GM21381 (cell line): ENCODE results near the gene GNS.

Experiments used
- ATAC-seq: cut with Tn5 transposase; IDR thresholded peaks from one replicate; pipeline ENCODE4 v1.9.1; 2021; ENCODE audit warnings: mild to moderate bottlenecking, moderate library complexity; ENCODE audit not compliant: unreplicated experiment

Gene GNS

DNA sequence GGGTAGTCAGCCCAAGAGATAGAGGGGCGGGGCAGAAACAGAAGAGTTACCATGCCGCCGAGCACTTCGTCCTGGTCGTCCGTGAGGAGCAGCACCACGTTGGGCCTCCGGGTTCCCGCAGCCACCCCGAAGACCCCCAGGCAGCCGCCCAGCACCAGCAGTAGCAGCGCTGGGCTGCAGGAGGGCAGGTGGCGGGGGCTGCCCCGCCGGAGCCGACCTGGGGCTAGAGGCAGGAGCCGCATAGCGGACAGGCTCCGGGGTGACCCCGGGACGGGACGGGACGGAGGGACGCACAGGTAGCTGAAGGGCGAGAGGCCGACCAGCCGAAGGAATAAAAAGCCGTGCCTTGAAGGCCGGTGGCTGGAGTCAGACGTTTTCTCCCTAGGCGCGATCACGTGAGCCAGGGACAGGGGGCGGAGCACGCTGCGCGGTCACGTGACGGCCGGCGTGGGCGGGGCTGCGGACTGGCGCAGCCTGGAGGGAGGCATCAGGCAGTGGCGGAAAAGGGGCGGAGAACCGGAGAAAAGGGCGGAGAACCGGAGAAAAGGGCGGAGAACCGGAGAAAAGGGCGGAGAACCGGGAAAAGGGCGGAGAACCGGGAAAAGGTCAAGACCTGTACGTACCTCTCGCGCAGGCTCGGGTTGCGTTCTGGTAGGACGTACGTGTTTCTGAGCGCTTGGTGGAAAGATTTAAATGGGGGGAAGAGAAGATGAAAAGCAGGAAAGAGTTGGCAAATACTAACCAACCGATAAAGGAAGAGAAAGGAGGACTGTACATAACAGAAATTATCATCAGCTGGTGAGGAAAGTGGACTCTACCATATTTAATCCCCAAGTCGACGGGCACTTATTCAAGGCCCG, at the start of gene GNS:
Gene GNS, minus strand, starts transcription at position 372 of the 860 bp plus-strand sequence. Its CDS starts 130 bp downstream, at position 242.
- ATAC-seq, result peak; percentile 74

DNA sequence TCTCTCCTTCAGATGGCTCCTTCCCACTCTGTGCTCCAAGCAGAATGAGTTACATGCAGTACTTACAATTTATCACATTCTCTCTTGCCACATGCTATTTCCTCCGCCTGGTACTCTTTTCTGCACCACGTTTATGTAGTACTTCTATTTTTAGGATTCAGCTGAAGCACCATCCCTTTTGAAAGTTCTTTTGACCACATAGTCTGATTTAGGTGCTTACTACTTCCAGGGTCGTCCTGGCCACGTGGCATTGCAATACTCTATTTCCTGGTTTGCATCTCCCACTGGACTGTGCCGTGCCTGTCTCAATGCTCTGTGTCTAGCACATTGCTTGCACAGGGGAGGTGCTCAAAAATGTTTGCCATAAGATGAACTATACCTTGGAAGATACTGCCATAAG, 48.9 kb upstream of the GNS start:
- ATAC-seq, result no peak

DNA sequence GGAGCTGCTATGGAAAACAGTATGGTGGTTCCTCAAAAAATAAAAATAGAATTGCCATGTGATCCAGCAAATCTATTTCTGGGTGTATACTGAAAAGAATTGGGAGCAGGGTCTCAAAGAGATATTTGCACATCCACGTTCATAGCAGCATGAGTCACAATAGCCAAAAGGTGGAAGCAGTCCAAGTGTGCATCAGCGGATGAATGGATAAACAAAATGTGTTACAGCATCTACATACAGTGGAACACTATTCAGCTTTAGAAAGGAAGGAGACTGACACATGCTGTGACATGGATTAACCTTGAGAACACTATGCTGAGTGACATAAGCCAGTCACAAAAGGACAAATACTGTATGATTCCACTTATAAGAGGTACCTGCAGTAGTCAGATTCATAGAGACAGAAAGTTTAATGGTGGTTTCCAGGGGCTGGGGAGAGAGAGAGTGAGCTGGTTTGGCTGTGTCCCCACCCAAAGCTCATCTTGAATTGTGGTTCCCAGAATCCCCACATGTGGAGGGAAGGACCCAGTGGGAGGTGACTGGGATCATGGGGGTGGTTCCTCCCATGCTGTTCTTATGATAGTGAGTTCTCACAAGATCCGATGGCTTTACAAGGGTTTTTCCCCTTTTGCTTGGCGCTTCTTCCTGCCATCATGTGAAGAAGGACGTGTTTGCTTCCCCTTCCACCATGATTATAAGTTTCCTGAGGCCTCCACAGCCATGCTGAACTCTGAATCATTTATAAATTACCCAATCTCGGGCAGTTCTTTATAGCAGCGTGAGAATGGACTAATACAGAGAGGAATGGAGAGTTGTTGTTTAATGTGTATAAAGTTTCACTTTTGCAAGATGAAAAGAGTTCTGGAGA, 47.6 kb upstream of the GNS start:
- ATAC-seq, result no peak

DNA sequence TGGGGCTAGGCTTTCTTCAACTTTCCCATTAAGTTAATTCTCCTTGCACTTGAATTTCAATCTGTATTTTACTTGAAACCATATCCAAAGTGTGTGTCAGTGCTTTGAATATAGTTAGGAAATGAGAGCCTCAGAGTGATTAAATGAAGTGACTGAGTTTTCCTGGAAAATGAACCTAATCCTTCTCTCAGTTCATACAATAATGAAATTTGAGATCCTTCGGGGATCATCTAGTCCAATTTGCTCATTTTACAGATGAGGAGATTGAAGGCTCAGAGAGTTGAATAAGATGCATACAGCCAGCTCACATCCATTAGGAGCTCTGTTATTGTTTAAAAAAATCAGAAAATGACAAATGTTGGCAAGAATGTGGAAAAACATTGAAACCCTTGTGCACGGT, 47.0 kb upstream of the GNS start:
- no peak for ATAC-seq

DNA sequence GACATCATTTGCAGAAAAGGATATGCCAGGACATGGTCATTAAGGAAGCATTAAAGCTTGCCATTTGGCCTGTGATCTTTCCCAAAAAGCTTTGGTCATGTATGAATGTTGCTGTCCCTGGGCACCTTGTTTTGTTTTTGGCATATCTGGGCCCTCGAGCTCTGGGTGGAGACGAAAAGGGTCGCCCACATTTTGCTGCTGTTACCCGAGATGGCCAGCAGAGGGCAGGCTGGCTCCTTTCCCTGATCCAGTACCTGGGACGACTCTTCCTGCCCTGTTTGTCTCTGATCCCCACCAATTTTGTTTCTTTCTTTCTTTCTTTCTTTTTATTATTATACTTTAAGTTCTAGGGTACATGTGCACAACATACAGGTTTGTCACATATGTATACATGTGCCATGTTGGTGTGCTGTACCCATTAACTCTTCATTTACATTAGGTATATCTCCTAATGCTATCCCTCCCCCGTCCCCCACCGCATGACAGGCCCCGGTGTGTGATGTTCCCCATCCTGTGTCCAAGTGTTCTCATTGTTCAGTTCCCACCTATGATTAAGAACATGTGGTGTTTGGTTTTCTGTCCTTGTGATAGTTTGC, 43.1 kb upstream of the GNS start:
- ATAC-seq, result peak; percentile 67

DNA sequence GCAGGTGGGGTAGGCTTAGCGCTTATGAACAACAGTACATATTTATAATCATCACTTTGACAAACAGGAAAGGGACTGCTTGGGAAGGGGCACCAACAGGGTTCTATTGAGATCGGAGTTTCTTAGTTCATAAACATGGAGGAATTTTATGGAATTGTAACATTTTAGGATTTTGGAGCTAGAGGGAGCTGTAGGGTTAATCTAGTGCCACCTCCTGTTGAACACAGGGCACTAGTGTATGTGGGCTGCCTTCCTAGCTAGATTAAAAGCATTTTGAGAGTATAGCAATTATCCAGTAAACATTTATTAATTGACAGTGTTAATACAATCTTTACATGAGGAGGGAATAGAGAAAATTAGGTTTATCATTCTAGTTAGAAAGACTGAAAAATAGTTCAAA, 42.2 kb upstream of the GNS start:
- ATAC-seq, result no peak

DNA sequence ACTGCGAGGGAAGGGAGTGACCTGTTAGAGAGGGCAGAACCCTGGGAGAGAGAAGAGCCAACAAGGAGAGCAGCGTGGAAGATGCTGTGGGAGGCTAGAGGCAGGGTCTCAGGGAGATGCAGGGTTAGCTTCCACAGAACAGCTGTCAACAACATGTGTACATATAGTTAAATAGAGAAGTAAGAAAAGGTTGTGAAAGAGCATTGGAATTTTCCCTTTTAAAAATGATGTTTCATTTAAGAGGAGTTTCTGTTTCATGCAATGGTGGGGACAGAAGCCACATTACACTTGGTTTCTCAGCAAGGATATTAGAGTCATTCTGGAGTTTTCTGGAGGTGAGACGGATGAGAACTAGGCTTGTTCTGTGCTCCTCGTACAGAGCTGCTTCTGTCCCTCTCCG, 41.4 kb upstream of the GNS start:
- ATAC-seq, result no peak

DNA sequence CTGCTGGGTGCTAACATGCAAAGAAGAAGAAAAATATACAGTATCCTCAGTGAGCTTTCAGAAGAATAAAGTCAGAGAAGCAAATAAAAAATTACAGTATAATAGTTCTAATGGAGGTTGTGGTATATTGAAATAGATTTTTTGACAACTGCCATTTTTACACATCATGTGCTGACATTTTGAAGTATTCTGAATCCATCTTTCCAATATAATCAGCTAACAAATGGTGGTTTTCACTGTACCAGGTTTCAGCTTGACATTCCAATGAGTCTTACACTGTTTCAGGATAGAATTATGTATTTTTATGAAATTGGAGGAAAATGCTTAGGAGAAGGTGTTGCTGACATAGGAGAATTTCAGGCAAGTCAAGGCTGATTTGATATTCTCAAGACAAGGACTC, 39.0 kb upstream of the GNS start:
- no peak for ATAC-seq

DNA sequence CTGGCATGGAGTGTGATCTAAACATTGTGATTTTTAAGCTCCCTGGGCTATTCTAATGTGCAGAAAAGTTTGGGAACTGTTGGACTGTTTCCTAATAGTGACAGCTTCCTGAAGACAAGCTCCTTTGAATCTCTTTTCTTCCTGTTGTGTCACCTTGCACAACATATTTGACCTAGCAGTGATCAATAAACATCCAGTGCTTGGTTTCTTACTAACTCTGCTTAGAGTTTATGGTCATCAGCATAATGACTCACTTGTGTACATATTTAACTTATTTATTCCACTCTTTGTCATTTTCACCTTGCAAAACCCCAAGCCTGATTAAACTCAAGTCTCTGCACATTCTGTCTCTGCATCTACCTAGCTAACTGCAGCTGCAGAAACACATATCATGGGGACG, 38.0 kb upstream of the GNS start:
- no peak for ATAC-seq

DNA sequence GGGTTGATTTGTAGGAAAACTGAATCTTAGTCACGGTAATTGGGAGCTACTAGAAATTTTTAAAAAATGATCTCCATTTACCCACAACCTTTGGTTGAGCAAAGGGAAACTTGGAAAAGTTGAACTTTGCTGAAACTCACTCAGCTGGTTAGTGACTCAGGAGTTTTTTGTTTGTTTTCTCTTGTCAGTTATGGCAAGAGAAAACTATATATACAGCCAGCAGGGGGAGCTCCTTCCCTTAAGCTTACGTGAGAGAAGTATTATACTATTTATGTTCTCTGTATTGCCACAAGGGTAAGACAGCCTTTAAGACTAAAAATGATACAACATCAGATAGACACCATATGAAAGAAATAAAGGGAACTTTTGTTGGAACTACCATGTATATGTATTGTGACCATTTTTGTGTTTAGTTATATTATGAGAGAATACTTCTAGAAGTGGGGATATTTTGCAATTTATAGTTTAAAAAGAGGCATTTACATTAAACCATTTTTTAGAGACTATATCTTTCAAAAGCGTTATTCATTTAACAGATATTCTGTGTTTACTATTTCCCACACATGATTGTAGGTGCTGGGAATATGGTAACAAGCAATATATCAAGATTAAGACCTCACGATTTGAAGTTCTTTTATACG, 37.1 kb upstream of the GNS start:
- peak; percentile 79 for ATAC-seq

DNA sequence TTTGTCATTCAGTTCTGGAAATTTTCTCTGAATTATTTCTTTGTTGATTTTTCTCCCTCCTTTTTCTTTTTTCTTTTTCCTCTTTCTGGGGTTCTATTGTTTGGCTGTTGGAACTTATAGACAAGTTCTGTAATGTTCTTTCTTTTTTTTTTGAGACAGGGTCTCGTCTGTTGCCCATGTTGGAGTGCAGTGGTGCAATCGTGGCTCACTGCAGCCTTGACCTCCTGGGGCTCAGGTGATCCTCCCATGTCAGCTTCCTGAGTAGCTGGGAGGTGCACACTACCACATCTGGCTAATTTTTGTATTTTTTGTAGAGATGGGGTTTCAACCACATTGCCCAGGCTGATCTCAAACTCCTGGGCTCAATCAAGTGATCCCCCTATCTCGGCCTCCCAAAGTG, 35.1 kb upstream of the GNS start:
- no peak for ATAC-seq

DNA sequence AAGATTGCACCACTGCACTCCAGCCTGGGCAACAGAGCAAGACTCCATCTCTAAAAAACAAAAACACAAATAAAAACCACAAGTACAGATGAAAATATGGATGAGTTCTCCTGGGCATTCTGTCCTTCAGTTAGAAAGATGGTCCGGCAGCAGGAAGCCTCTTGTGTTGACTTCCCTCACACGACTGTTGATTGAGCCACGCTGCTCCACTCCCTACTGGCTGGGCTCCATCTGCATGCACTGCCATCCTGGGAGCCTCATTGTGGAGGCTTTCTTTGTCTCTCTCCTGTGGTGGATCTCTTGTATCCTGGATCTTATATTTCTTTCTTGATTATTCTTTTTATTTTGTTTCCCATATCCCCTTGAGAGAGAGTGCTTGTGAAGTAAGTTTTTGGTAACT, 34.4 kb upstream of the GNS start:
- ATAC-seq, result no peak

DNA sequence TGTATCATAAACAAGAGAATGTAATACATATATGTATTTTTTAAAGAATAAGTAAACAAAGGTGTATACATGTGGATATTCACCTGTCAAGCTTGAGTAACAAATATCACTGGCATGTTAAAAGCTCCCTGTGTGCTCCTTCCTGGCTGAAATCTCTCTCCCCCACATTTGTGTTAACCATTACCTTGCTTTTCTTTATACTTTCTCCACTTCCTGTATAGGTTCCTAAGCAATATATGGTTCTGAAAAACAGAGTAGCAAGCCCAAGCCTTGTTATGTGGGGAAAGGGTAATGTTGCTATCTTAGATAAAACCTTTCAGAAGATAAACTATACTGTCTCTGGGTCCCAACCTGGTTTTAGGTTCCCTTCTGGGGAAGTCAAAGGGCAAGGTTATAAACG, 32.9 kb upstream of the GNS start:
- no peak for ATAC-seq

DNA sequence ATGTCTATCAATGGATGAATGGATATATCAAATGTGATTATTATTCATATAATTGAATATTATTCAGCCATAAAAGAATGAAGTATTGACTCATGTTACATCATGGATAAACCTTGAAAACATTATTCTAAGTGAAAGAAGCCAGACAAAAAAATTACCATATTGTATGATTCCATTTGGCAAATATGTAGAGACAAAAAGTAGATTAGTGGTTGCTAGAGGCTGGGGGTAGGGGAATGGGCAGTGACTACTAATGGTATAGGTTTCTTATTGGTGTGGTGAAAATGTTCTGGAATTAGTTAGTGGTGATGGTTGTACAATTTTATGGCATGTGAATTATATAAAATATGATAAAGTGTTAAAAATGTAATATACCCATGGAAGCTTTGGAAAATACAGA, 31.8 kb upstream of the GNS start:
- ATAC-seq, result no peak

DNA sequence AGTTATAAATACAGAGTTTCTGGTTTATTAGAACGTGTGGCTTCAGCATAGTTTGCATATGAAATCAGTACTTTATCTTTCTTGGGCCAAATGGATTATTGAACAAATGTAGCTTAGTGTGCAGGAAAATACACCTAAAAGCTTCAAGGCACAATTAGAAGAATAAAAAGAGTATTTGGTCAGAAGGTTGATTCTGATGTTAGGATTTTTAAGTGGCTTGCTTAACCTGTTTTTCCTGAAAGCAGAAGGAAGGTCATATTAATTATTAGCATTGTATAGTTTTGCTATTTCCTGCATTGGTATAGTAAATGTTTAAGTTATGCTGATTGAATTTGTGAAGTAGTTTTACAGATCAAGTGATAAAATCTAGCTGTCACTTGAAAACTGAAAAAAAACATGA, 31.0 kb upstream of the GNS start:
- no peak for ATAC-seq

DNA sequence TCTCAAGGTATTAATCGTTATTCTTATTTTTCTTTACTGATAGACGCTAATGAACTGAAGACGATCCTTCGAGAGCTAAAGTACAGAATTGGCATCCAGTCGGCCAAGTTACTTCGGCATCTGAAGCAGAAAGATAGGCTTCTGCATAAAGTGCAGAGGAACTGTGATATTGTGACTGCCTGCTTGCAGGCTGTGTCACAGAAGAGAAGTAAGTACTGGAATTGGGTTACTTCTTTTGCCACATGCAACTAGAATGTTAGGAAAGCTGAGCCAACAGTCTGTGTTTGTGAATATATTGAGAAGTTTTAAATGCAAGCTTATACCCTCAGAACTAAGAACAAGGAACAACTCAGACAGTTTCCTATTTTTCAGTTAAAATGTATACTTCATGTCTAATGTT, 26.6 kb upstream of the GNS start:
- no peak for ATAC-seq

DNA sequence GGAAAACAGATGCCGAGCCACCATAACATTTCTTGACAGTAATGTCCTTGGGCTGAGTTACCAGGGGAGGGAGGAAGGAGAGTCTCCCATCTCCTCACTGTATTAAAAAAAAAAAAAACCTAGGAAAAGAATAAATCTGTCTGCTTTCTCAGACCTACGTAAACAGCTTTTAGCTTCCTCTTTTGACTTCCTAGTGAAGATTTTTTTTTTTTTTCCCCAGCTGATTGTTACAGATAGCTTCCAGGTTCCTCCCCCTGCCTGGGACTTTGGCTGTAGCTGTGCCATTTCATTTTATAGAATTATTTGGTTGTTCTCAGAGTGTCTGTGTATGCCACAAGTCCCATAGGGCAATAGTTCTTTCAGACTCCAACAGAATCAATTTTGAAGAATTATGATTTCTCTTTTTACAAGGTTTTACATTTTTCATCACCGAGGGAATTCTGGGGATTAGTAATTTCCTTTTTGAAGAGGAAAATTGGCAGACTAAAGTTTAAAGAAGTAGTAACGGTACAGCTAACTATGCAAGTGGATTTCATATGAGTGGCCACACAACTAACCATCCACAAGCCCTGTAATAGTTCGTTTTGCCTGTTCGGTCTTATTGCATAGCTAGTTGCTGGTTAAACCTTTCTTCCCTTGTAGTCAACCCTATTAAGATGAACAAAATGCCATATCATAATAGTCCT, 23.1 kb upstream of the GNS start:
- ATAC-seq, result no peak

DNA sequence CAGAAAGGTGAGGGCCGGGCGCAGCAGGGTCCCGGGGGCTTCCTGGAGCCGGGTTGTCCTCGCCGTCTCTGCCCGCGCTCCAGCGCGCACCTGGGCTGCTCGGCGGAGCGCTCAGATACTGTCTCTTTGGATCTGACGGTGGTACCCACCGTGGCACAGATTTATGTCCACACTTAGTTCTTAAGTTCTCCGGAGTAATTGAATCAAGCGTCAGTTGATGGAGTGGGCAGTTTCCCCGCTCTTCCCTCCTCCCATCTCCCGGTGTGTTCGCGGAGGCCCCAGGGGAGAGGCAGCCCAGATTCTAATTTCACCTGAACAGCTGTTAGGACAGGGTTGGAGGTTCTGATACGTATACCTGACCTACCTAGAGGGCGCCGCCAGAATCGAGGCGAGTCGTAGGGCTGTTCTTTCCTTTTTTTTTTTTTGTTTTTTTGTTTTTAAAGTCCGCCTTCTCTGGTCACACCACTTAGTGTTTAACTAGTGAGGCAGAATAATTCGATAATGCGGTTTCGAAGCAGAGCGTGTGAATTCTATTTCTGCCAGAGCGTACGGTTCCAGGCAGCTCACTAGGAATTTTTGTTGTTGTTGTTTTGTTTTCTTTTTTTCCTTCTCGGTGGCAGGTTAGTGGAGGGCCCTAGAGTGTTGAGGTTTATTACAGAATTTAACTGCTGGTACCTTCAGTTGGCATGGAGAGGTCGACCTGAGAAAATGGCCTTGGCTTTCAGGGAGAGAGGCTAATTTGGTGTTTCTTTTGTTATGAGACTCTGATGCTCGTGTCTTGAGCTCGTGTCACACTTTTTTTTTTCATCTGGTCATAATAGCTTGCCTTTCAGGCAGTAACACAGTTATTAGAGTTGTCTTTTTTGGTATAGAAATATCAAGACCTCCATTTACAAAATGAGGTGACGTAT, 22.3 kb upstream of the GNS start:
- no peak for ATAC-seq

DNA sequence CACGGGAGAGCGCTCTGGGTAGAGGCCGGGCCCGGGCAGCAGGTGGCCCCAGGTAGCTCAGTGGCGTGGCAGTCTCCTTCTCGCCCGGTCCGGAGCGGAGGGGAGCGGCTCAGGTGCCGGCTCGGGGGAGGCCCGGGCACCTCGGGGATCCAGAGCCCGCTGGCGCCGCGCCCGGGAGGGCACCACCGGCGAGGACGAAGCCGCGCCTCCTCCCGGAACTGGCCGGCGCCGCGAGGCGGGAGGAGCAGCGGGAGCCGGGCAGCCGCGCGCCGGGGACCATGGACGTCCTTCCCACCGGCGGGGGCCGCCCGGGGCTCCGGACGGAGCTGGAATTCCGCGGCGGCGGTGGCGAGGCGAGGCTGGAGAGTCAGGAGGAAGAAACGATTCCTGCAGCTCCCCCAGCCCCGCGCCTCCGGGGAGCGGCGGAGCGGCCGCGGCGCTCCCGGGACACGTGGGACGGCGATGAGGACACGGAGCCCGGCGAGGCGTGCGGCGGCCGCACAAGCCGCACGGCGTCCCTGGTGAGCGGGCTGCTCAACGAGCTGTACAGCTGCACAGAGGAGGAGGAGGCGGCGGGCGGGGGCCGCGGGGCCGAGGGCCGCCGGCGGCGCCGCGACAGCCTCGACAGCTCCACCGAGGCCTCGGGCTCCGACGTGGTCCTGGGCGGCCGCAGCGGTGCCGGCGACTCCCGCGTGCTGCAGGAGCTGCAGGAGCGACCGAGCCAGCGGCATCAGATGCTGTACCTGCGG, 21.5 kb upstream of the GNS start:
- peak; percentile 42 for ATAC-seq
